DOHH2 (cell line): ENCODE results near the gene EIF2B4.

Experiments
- EZH2phosphoT487 ChIP-seq: fragments of 200-600 bp; sonication (generic); IDR thresholded peaks from 2 replicates; pipeline ENCODE4 v1.6.1; 2017; ENCODE audit warnings: borderline replicate concordance, mild to moderate bottlenecking, antibody characterized with exemption, low read length, moderate library complexity, mixed read lengths
- TF ChIP-seq, protein P1 (sequence below): fragments of 200-600 bp; sonication (generic); IDR thresholded peaks from one replicate; pipeline ENCODE4 v1.5.1; 2014; ENCODE audit warnings: antibody characterized with exemption, mild to moderate bottlenecking, low read depth, low read length; ENCODE audit not compliant: poor library complexity, severe bottlenecking

DNA sequence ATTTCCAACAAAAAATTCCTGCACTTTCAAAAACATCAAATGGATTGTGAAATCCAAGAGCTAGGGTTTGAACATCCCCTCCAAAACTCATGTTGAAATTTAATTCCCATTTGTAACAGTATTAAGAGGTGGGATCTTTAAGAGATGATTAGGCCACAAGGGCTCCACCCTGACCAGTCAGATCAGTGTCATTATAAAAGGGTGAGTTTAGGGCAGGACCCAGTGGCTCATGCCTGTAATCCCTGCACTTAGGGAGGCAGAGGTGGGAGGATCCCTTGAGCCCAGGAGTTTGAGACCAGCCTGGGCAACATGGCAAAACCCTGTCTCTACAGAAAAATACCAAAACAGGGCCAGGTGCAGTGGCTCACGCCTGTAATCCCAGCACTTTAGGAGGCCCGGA, 22.5 kb downstream of the EIF2B4 start:
- TF ChIP-seq, protein P1, sequence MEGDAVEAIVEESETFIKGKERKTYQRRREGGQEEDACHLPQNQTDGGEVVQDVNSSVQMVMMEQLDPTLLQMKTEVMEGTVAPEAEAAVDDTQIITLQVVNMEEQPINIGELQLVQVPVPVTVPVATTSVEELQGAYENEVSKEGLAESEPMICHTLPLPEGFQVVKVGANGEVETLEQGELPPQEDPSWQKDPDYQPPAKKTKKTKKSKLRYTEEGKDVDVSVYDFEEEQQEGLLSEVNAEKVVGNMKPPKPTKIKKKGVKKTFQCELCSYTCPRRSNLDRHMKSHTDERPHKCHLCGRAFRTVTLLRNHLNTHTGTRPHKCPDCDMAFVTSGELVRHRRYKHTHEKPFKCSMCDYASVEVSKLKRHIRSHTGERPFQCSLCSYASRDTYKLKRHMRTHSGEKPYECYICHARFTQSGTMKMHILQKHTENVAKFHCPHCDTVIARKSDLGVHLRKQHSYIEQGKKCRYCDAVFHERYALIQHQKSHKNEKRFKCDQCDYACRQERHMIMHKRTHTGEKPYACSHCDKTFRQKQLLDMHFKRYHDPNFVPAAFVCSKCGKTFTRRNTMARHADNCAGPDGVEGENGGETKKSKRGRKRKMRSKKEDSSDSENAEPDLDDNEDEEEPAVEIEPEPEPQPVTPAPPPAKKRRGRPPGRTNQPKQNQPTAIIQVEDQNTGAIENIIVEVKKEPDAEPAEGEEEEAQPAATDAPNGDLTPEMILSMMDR, result no peak
- TF ChIP-seq EZH2phosphoT487, result no peak
